ENCODE data around the gene ACBD6. TPM values are rescaled to one million over a fixed set of nuclear protein-coding genes. Genes with fewer than 3 reads are reported as not detected.

The ACBD6 gene
- total and polyA plus RNA-seq, 4 experiments from 2014 or later = 31.7 to 64.2 (median 44.9) TPM

DNA sequence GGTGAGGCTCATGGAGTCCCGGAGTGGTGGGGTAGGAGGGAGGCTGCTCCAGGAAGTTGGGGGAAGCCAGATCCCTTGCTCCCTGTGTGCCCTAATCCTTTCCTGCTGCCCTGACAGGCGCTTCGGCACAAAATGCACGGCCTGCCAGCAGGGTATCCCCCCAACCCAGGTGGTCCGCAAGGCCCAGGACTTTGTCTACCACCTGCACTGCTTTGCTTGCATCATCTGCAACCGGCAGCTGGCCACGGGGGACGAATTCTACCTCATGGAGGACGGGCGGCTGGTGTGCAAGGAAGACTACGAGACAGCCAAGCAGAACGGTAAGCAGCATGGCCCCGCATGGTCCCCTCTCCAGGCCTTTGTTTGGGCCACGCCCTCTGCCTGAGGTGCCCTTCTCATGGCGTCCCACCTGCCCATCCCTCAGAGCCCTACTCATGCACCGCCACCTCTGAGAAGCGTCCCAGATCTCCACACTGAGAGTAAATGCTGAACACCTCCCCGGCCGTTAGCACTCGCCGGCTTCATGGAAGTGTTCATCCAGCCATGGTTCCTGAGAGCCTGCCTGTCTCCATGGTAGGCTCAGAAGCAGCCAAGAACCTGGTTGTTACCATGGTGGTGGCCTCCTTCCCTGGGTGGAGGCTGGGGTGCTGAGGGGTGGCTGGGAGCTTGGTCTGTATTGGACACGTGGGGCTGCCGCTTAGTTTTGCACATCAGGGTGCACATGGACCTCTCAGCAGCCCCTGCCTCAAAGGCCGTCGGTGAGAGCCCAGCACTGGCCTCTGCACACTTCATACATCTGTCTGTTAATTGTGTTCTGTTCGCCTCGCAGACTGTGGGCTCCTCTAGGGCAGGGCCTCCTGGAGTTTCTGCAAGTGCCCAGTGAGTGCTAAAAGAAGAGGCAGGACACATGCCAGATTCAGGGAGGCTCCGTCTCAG lies 235.8 kb downstream of the ACBD6 start:
- POLR2A ChIA-PET (ENCODE audit: partially characterized antibody) = no interaction called here
- intact Hi-C loops (cut with micrococcal nuclease) = no loop called here

GRCh38 chr1:180265871-180266270 lies 236.5 kb downstream of the ACBD6 start:
- H3K9me3 ChIP-seq (ENCODE audit: control insufficient read depth in 1 of 2, low read length in 2 of 2) = no peaks in the 10 kb centered on the region
- no peak overlapping the region for H3K27ac ChIP-seq (ENCODE audit: low read depth, low read length)
- Mint-ChIP-seq H3K9me3 (no peaks in the 10 kb centered on the region), H3K4me1 (no peaks in the 10 kb centered on the region), H3K27me3 (no peaks in the 10 kb centered on the region), H3K4me3 (no peak overlapping the region), H3K36me3 (no peaks in the 10 kb centered on the region), H3K27ac (no peak overlapping the region)
- DNase-seq = no peak
- no peaks in the 10 kb centered on the region for H3K4me1 ChIP-seq (ENCODE audit: insufficient read depth, low read length)
- H3K27me3 ChIP-seq (ENCODE audit: insufficient read depth, low read length) = no peaks in the 10 kb centered on the region
- intact Hi-C loops (cut with micrococcal nuclease) = no loop called here
- CTCF ChIA-PET (ENCODE audit: partially characterized antibody) = no interaction called here
- no peaks in the 10 kb centered on the region for H3K36me3 ChIP-seq (ENCODE audit: insufficient read depth, low read length)
- POLR2A ChIA-PET (ENCODE audit: partially characterized antibody) = no interaction called here
- no peak overlapping the region for H3K4me3 ChIP-seq (ENCODE audit: low read length in 2 of 2)

More for the DNA sequence above, 235.8 kb downstream of the ACBD6 start:
- H3K27ac Mint-ChIP-seq = no peak overlapping the region
- Histone ChIP-seq H3K4me3 (ENCODE audit: low read length in 2 of 2) (no peak overlapping the region), H3K36me3 (ENCODE audit: insufficient read depth, low read length) (no peaks in the 10 kb centered on the region), H3K4me1 (ENCODE audit: insufficient read depth, low read length) (no peaks in the 10 kb centered on the region), H3K27ac (ENCODE audit: low read depth, low read length) (no peak overlapping the region), H3K9me3 (ENCODE audit: control insufficient read depth in 1 of 2, low read length in 2 of 2) (no peaks in the 10 kb centered on the region), H3K27me3 (ENCODE audit: insufficient read depth, low read length) (no peaks in the 10 kb centered on the region)
- CTCF ChIA-PET (ENCODE audit: partially characterized antibody) = no interaction called here
- no peaks in the 10 kb centered on the region for H3K36me3 Mint-ChIP-seq
- no peaks in the 10 kb centered on the region for H3K4me1 Mint-ChIP-seq
- H3K4me3 Mint-ChIP-seq = no peak overlapping the region
- DNase-seq = no peak
- H3K9me3 Mint-ChIP-seq = no peaks in the 10 kb centered on the region
- H3K27me3 Mint-ChIP-seq = no peaks in the 10 kb centered on the region

- Histone ChIP-seq H3K4me3 (ENCODE audit: low read length in 2 of 2) (no peak overlapping the region), H3K36me3 (ENCODE audit: insufficient read depth, low read length) (no peaks in the 10 kb centered on the region), H3K4me1 (ENCODE audit: insufficient read depth, low read length) (no peaks in the 10 kb centered on the region), H3K27me3 (ENCODE audit: insufficient read depth, low read length) (no peaks in the 10 kb centered on the region), H3K9me3 (ENCODE audit: control insufficient read depth in 1 of 2, low read length in 2 of 2) (no peaks in the 10 kb centered on the region), H3K27ac (ENCODE audit: low read depth, low read length) (no peak overlapping the region)
- no peak for DNase-seq
- Mint-ChIP-seq H3K9me3 (no peaks in the 10 kb centered on the region), H3K27me3 (no peaks in the 10 kb centered on the region), H3K27ac (peak overlapping the region in 1 of 7 donors; percentile 89), H3K4me3 (no peak overlapping the region), H3K4me1 (no peaks in the 10 kb centered on the region), H3K36me3 (no peaks in the 10 kb centered on the region)
- POLR2A ChIA-PET (ENCODE audit: partially characterized antibody) = no interaction called here
- CTCF ChIA-PET (ENCODE audit: partially characterized antibody) = no interaction called here
- intact Hi-C loops (cut with micrococcal nuclease) = no loop called here
Observed at GRCh38 chr1:180265201-180265600, 237.2 kb downstream of the ACBD6 start.

DNA sequence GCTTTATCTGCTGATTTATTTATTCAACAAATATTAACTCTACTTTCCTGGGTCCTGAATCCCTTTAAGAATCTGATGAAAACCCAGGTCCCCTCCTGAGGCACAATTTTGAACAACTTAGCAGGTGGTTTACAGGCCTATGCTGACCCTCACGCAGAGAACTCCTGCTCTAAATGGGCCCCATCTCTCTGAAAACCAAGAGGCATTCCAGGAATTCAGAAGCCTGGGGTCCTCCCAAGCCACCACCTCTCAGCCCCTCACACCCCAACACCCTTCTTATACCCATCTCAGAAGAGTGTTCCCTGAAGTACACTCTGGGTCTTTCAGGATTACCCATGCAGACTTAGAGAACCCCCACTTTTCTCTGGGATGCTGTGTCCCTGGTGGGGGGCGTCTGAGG lies 237.8 kb downstream of the ACBD6 start:
- Histone ChIP-seq H3K9me3 (ENCODE audit: control insufficient read depth in 1 of 2, low read length in 2 of 2) (no peaks in the 10 kb centered on the region), H3K36me3 (ENCODE audit: insufficient read depth, low read length) (no peaks in the 10 kb centered on the region), H3K4me1 (ENCODE audit: insufficient read depth, low read length) (no peaks in the 10 kb centered on the region), H3K27ac (ENCODE audit: low read depth, low read length) (no peak overlapping the region), H3K4me3 (ENCODE audit: low read length in 2 of 2) (no peak overlapping the region), H3K27me3 (ENCODE audit: insufficient read depth, low read length) (no peaks in the 10 kb centered on the region)
- no peaks in the 10 kb centered on the region for H3K36me3 Mint-ChIP-seq
- intact Hi-C loops (cut with micrococcal nuclease) = no loop called here
- H3K27me3 Mint-ChIP-seq = no peaks in the 10 kb centered on the region
- H3K4me3 Mint-ChIP-seq = no peak overlapping the region
- no peaks in the 10 kb centered on the region for H3K4me1 Mint-ChIP-seq
- DNase-seq = no peak
- CTCF ChIA-PET (ENCODE audit: partially characterized antibody) = no interaction called here
- H3K9me3 Mint-ChIP-seq = no peaks in the 10 kb centered on the region
- POLR2A ChIA-PET (ENCODE audit: partially characterized antibody) = no interaction called here
- peak overlapping the region in 1 of 7 donors; percentile 62 for H3K27ac Mint-ChIP-seq

GRCh38 chr1:180262628-180263488 lies 239.5 kb downstream of the ACBD6 start:
- Histone ChIP-seq H3K4me1 (ENCODE audit: insufficient read depth, low read length) (no peaks in the 10 kb centered on the region), H3K9me3 (ENCODE audit: control insufficient read depth in 1 of 2, low read length in 2 of 2) (no peaks in the 10 kb centered on the region), H3K4me3 (ENCODE audit: low read length in 2 of 2) (no peak overlapping the region), H3K27ac (ENCODE audit: low read depth, low read length) (no peak overlapping the region), H3K27me3 (ENCODE audit: insufficient read depth, low read length) (no peaks in the 10 kb centered on the region), H3K36me3 (ENCODE audit: insufficient read depth, low read length) (no peaks in the 10 kb centered on the region)
- H3K4me3 Mint-ChIP-seq = no peak overlapping the region
- no peaks in the 10 kb centered on the region for H3K36me3 Mint-ChIP-seq
- H3K4me1 Mint-ChIP-seq = no peaks in the 10 kb centered on the region
- intact Hi-C loops (cut with micrococcal nuclease) = no loop called here
- ChIA-PET CTCF (ENCODE audit: partially characterized antibody) (interaction anchor here (1.8 kb wide), 1 partner anchor 10 kb away, joined by 7 read pairs; no protein-coding TSS in a partner anchor), POLR2A (ENCODE audit: partially characterized antibody) (no interaction called here)
- H3K27me3 Mint-ChIP-seq = peaks cover 3 to 5% of the 10 kb centered on the region in 2 donors
- H3K9me3 Mint-ChIP-seq = no peaks in the 10 kb centered on the region
- H3K27ac Mint-ChIP-seq = no peak overlapping the region
- no peak for DNase-seq

DNA sequence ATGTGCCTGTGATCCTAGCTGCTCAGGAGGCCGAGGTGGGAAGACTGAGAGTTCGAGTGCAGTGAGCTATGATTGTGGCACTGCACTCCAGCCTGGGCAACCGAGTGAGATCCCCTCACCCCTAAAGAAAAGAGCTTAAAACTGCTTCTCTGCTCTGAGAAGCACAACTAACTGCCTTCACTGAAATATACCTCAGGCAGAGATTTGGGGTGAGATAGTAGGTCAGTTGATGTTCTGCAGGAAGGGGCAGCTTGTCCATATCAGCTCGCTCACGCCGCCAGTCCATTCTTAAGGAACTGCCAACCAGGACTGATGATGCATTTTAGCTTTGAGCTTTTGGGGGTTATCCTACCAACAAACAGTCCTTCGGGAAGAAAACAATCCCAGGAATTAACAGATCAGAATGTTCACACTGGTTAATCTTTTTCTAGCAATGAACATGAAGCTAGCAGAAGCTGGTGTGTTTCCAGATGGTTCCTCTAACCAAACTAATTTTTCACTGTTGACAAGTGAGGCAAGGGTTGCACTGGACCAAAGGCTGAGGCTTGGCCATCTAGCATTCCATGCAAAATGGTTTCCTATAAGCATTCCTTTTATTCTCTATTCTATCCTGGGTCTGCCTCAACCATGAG lies 240.7 kb downstream of the ACBD6 start:
- POLR2A ChIA-PET (ENCODE audit: partially characterized antibody) = no interaction called here
- no peaks in the 10 kb centered on the region for H3K4me1 Mint-ChIP-seq
- intact Hi-C loops (cut with micrococcal nuclease) = no loop called here

DNA sequence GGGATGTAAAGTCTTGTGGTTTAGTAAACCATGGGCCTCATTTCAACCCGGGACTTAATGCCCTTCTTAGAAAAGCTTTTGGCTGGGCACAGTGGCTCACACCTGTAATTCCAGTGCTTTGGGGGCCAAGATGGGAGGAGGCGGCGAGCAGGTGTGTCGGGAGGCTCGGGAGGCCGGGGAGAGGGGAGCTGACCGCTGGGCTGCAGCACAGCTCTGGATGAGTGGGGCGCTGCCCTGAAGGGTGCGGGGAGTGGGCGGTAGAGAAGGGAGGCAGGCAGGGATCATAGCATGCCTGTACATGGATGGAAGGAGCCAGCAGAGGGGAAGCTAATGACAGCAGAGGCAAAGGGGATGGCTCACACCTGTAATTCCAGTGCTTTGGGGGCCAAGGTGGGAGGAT lies 241.3 kb downstream of the ACBD6 start:
- H3K27me3 Mint-ChIP-seq = peaks cover 11 to 14% of the 10 kb centered on the region in 2 donors
- H3K36me3 Mint-ChIP-seq = no peaks in the 10 kb centered on the region
- Histone ChIP-seq H3K4me1 (ENCODE audit: insufficient read depth, low read length) (no peaks in the 10 kb centered on the region), H3K27me3 (ENCODE audit: insufficient read depth, low read length) (no peaks in the 10 kb centered on the region), H3K27ac (ENCODE audit: low read depth, low read length) (no peak overlapping the region), H3K4me3 (ENCODE audit: low read length in 2 of 2) (no peak overlapping the region), H3K36me3 (ENCODE audit: insufficient read depth, low read length) (no peaks in the 10 kb centered on the region), H3K9me3 (ENCODE audit: control insufficient read depth in 1 of 2, low read length in 2 of 2) (no peaks in the 10 kb centered on the region)
- H3K4me1 Mint-ChIP-seq = no peaks in the 10 kb centered on the region
- ChIA-PET CTCF (ENCODE audit: partially characterized antibody) (interaction anchor here (0.7 to 1.8 kb wide), 2 partner anchors 8 to 1086 kb away, joined by 3 to 7 read pairs; no protein-coding TSS in a partner anchor), POLR2A (ENCODE audit: partially characterized antibody) (no interaction called here)
- H3K4me3 Mint-ChIP-seq = no peak overlapping the region
- H3K27ac Mint-ChIP-seq = no peak overlapping the region
- DNase-seq = no peak
- intact Hi-C loops (cut with micrococcal nuclease) = no loop called here
- no peaks in the 10 kb centered on the region for H3K9me3 Mint-ChIP-seq

More for the DNA sequence above, 240.7 kb downstream of the ACBD6 start:
- Mint-ChIP-seq H3K27me3 (peaks cover 9 to 10% of the 10 kb centered on the region in 2 donors), H3K4me3 (no peak overlapping the region), H3K27ac (no peak overlapping the region), H3K9me3 (no peaks in the 10 kb centered on the region), H3K36me3 (no peaks in the 10 kb centered on the region)
- CTCF ChIA-PET (ENCODE audit: partially characterized antibody) = interaction anchor here (0.9 to 1.8 kb wide), 2 partner anchors 9 to 30 kb away, joined by 3 to 7 read pairs; no protein-coding TSS in a partner anchor
- Histone ChIP-seq H3K4me1 (ENCODE audit: insufficient read depth, low read length) (no peaks in the 10 kb centered on the region), H3K27me3 (ENCODE audit: insufficient read depth, low read length) (no peaks in the 10 kb centered on the region), H3K27ac (ENCODE audit: low read depth, low read length) (no peak overlapping the region), H3K36me3 (ENCODE audit: insufficient read depth, low read length) (no peaks in the 10 kb centered on the region), H3K4me3 (ENCODE audit: low read length in 2 of 2) (no peak overlapping the region), H3K9me3 (ENCODE audit: control insufficient read depth in 1 of 2, low read length in 2 of 2) (no peaks in the 10 kb centered on the region)
- DNase-seq = no peak

All from CD4-positive, alpha-beta memory T cell (primary cell).